VCaP (cell line): ENCODE results near the gene SLC25A22.

Experiments
- H3K27ac ChIP-seq: fragments of 450-650 bp; 2 replicates; pipeline ENCODE4 v1.5.1; 2017
- TF ChIP-seq, protein P1 (sequence below): fragments of 450-650 bp; conservative IDR thresholded peaks from 2 replicates; pipeline ENCODE4 v1.5.1; 2017; ENCODE audit warnings: mild to moderate bottlenecking, moderate library complexity

SLC25A22 gene

DNA sequence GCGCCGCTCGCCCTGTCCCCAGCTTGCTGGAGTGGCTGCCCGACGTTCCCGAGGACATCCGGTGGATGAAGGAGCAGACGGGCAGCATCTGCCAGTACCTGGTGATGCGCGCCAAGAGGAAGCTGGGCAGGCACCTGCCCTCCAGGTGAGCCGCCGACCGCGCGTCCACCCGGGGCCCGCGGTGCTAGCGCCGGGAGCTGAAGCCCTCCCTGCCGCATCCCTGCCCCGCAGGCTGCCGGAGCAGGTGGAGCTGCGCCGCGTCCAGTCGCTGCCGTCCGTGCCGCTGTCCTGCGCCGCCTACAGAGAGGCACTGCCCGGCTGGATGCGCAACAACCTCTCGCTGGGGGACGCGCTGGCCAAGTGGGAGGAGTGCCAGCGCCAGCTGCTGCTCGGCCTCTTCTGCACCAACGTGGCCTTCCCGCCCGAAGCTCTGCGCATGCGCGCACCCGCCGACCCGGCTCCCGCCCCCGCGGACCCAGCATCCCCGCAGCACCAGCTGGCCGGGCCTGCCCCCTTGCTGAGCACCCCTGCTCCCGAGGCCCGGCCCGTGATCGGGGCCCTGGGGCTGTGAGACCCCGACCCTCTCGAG is 26.3 kb upstream of the SLC25A22 start:
- peak overlapping the region; percentile 95 for H3K27ac ChIP-seq
- TF ChIP-seq, protein P1, sequence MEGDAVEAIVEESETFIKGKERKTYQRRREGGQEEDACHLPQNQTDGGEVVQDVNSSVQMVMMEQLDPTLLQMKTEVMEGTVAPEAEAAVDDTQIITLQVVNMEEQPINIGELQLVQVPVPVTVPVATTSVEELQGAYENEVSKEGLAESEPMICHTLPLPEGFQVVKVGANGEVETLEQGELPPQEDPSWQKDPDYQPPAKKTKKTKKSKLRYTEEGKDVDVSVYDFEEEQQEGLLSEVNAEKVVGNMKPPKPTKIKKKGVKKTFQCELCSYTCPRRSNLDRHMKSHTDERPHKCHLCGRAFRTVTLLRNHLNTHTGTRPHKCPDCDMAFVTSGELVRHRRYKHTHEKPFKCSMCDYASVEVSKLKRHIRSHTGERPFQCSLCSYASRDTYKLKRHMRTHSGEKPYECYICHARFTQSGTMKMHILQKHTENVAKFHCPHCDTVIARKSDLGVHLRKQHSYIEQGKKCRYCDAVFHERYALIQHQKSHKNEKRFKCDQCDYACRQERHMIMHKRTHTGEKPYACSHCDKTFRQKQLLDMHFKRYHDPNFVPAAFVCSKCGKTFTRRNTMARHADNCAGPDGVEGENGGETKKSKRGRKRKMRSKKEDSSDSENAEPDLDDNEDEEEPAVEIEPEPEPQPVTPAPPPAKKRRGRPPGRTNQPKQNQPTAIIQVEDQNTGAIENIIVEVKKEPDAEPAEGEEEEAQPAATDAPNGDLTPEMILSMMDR, result no peak

DNA sequence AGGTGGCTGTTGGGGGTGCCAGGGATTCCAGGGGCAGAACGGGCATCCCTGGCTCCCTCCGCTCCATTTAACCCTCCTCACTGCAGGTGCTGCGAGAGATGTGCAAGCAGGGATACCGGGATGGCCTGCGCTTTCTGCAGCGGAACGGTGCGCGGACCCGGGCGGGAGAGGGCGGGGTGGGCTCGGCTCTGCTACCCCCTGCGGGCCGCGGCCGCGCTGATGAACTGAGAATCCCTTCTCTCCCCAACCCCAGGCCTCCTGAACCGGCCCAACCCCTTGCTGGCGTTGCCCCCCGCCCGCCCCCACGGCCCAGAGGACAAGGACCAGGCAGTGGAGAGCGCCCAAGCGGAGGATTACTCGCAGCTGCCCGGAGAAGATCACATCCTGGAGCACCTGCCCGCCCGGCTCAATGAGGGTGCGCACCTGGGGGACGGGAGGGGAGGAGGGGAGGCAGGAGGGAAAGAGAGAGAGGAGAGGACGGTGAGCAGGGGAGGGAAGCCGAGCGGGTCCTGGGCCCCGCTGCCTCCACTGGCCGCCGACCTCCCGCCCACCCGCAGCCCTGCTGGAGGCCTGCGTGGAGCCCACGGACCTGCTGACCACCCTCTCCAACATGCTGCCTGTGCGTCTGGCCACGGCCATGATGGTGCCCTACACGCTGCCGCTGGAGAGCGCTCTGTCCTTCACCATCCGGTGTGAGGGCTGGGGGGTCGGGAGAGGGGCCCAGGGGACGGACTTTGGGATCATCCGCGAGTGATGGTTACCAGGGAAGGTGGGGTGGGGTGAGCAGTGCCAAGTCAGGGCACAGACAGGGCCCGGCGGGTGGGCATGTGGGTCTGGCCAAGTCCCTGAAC is 25.6 kb upstream of the SLC25A22 start:
- H3K27ac ChIP-seq, result peak overlapping the region; percentile 95
- TF ChIP-seq, protein P1, result no peak

DNA sequence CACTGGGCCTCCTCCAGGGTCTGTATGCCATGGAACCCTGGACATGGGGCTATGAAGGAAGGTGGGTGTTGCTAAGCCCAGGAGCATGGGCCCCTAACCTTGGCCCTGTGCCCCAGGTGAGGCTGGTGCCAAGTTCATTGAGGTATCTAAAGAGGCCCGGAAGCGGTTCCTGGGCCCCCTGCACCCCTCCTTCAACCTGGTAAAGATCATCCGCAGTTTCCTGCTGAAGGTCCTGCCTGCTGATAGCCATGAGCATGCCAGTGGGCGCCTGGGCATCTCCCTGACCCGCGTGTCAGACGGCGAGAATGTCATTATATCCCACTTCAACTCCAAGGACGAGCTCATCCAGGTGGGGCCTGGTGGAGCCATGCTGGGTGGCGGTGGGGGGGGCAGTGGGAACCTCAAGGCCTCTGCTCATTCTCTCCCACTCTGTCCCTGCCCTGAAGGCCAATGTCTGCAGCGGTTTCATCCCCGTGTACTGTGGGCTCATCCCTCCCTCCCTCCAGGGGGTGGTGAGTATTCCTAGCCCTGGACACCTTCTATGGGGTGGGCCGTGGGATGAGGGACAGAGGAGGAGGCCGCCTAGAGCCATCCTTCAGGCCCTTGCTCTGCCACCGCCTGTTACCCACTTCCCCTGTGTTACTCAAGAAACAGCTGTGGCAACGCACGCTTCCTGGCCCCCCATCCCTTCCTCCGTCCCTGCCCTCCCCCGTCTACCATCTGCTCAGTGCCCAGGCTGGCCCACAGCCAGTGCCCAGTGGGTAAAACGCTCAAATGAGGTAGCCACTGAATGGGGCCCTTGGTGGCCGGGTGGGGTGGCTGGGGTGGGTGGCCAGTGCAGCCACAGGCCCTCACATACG is 23.7 kb upstream of the SLC25A22 start:
- TF ChIP-seq, protein P1, result no peak
- peak overlapping the region; percentile 95 for H3K27ac ChIP-seq

DNA sequence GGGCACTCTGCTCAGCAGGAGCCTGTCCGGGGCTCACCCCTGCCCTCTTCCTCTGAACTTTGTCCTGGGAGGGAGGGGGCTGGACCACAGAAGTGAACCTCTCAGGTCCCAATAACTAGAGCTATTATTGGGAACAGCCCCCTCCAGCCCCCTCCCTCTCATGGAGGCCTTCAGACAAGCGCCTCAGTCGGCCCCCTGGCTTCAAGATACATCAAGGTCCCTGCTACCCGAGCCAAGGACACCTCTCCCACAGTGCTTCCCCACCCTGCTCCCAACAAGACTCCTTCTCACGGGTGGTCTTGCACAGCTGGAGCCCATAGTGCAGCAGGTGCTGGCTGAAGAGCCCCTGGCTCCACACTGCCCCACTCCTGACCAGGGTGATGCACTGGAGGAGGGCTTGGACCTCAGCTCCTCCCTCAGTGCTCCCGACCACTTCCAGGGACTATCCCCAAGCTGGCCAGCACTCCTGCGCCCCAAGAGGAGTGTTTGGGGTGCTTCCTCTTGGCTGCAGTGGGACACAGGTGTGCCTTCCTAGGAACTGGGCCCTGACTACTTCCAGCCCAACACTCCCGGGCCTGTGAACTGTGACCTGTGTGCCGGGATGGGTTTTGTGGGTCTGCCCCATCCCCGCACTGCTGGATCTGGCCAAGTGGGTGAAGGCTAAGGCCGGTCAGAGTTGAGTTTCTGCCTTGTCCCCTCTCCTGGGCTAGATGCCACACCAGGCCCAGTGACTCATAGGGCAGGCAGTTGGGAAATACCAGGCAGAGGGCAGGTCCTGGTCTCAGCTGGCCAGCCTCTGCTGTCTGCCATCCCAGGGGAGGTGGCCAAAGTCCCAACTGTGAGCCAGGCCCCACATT is 22.8 kb upstream of the SLC25A22 start:
- peak overlapping the region; percentile 95 for H3K27ac ChIP-seq
- TF ChIP-seq, protein P1, result no peak

DNA sequence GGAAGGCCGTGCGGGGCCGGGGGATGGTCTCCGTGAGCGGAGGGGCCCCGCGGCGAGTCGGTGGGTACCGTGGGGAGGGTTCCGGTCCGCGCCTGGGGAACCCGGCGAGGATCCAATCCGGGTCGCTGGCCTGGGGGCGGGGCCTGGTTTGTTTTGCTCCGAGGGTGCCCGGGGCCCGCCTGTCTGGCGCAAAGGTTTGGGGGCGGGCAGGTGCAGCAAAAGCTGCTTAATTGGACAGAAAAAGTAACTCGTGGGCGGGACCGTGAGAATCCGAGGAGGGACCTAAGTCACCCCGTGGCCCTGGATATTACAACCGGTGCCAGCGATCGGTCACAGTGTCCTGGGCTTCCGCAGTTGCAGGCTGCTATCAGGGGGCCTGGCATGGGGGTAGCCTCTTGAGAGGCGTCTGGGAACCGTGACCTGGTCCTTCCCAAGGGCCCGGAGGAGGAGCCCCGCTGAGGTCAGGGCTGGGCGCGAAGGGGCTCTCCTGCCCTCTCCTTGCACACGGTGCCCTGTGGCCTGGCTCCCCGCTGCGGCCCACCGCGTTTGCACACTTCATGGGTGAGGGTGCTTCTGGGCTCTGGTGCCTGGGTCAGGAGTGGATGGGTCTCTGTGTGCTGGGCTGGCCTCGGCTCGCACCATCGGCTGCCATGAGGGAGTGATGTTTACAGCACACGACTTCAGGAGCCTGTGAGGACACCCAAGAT is 22.0 kb upstream of the SLC25A22 start:
- TF ChIP-seq, protein P1, result no peak

DNA sequence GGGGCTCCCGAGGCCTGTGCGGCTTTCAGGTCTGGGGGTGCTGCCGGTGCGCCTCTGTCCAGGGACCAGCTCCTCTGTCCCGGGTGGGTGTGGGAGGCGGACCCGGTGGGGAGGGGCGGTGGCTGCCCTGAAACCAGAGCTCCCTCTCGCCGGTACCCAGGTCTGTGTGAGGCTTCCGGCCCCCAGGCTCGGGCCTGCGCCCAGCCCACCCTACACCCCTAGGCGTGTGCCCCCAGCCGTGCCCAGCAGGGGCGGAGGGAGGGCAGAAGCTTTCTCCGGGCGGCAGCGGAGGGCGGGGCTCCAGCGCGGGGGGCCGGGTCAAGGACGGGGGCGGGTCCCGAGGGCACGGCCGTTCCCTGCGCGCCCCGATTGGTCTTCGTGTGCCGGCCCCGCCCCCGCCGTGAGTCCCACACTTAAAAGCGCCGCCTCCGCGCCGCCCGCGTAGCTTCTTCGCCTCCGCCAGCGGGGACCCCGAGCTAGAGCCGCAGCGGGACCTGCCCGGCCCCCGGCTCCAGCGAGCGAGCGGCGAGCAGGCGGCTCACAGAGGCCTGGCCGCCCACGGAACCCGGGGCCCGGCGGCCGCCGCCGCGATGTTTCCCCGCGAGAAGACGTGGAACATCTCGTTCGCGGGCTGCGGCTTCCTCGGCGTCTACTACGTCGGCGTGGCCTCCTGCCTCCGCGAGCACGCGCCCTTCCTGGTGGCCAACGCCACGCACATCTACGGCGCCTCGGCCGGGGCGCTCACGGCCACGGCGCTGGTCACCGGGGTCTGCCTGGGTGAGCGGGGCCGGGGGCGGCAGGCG is 21.2 kb upstream of the SLC25A22 start:
- H3K27ac ChIP-seq, result peak overlapping the region; percentile 95
- TF ChIP-seq, protein P1, result peak; percentile 17; the same call in 1 of the 2 replicates

More for the DNA sequence above, 22.0 kb upstream of the SLC25A22 start:
- H3K27ac ChIP-seq, result peak overlapping the region; percentile 95
